Sigmoid colon (tissue), 4 donors: ENCODE measurements around the gene CUL4B.

ENCODE experiments used
- CTCF ChIP-seq, 4 experiments: fragments of 450-650 bp in 3 of 4; fragments of 200-600 bp in 1 of 4; IDR thresholded peaks; one replicate each; pipeline ENCODE4 v1.5.1; 2016 to 2019; ENCODE audit warnings: antibody characterized with exemption in 4 of 4, mild to moderate bottlenecking in 3 of 4, moderate library complexity in 2 of 4
- EP300 ChIP-seq, 4 donors: sonication (generic); formaldehyde crosslinking; IDR thresholded peaks; one replicate each; pipeline ENCODE4 v1.6.1; 2017; ENCODE audit warnings: antibody characterized with exemption in 4 of 4
- POLR2A ChIP-seq, 2 donors: fragments of 450-650 bp; IDR thresholded peaks; one replicate each; pipeline ENCODE4 v1.6.1; 2016; ENCODE audit warnings: antibody characterized with exemption in 2 of 2, mild to moderate bottlenecking in 2 of 2, moderate library complexity in 2 of 2
- POLR2AphosphoS5 ChIP-seq, 4 donors: sonication (generic); formaldehyde crosslinking; IDR thresholded peaks; one replicate each; pipeline ENCODE4 v1.6.1; 2017; ENCODE audit warnings: antibody characterized with exemption in 4 of 4

GRCh38 chrX:120560405-120560841 is 339 bp downstream of the CUL4B start:
- no peak for TF ChIP-seq CTCF (IDR thresholded peaks at IDR 0.05)
- no peak for TF ChIP-seq POLR2A (IDR thresholded peaks at IDR 0.05)
- no peak for TF ChIP-seq EP300 (IDR thresholded peaks at IDR 0.05)
- no peak for TF ChIP-seq POLR2AphosphoS5 (IDR thresholded peaks at IDR 0.05)
